ENCODE results near the gene XPR1.

Gene XPR1

GRCh38 chr1:180892675-180893074 lies 260.9 kb downstream of the XPR1 start:
- no peak for ATAC-seq
- DNase-seq, result no peak

GRCh38 chr1:180893614-180894013 lies 261.8 kb downstream of the XPR1 start:
- DNase-seq (no peak), ATAC-seq (no peak)

- ATAC-seq, result no peak
- DNase-seq, result no peak
These were observed 264.3 kb downstream of the XPR1 start for GRCh38 chr1:180896161-180896560.

- no peak for DNase-seq
- ATAC-seq, result no peak
These were observed 266.8 kb downstream of the XPR1 start for GRCh38 chr1:180898441-180899219.

GRCh38 chr1:180899262-180899661 lies 267.4 kb downstream of the XPR1 start:
- no peak for ATAC-seq
- no peak for DNase-seq

- ATAC-seq (no peak), DNase-seq (no peak)
These were observed 269.5 kb downstream of the XPR1 start for GRCh38 chr1:180901076-180901990.

GRCh38 chr1:180902541-180902940 lies 270.7 kb downstream of the XPR1 start:
- DNase-seq, result no peak
- ATAC-seq, result no peak

GRCh38 chr1:180905927-180906326 lies 274.1 kb downstream of the XPR1 start:
- DNase-seq (no peak), ATAC-seq (no peak)

- ATAC-seq, result no peak
These were observed 274.7 kb downstream of the XPR1 start for GRCh38 chr1:180906511-180906910.

GRCh38 chr1:180907313-180908055 lies 275.7 kb downstream of the XPR1 start:
- DNase-seq (no peak), ATAC-seq (no peak)

More at GRCh38 chr1:180906511-180906910, 274.7 kb downstream of the XPR1 start:
- DNase-seq, result no peak

GRCh38 chr1:180908074-180908765 lies 276.4 kb downstream of the XPR1 start:
- ATAC-seq (no peak), DNase-seq (no peak)

GRCh38 chr1:180909005-180909414 lies 277.2 kb downstream of the XPR1 start:
- ATAC-seq (no peak), DNase-seq (no peak)

GRCh38 chr1:180909462-180909976 lies 277.7 kb downstream of the XPR1 start:
- ATAC-seq (no peak), DNase-seq (no peak)

GRCh38 chr1:180911640-180912191 lies 279.9 kb downstream of the XPR1 start:
- no peak for ATAC-seq
- DNase-seq, result no peak

- peak; percentile 26 for ATAC-seq
- DNase-seq, result no peak
These were observed 280.5 kb downstream of the XPR1 start for GRCh38 chr1:180912211-180912800.

GRCh38 chr1:180912801-180913565 lies 281.2 kb downstream of the XPR1 start, which contains the start of gene KIAA1614:
TSS of gene KIAA1614 (plus strand) at chr1:180912897. CDS start at chr1:180913244, 347 bp downstream.
- ATAC-seq (no peak), DNase-seq (no peak)

GRCh38 chr1:180915426-180915965 lies 283.7 kb downstream of the XPR1 start:
- no peak for DNase-seq

GRCh38 chr1:180916012-180916770 lies 284.4 kb downstream of the XPR1 start:
- no peak for ATAC-seq
- DNase-seq, result no peak

More at GRCh38 chr1:180915426-180915965, 283.7 kb downstream of the XPR1 start:
- no peak for ATAC-seq

- no peak for ATAC-seq
These were observed 284.9 kb downstream of the XPR1 start for GRCh38 chr1:180916771-180917170.

More at GRCh38 chr1:180916771-180917170, 284.9 kb downstream of the XPR1 start:
- DNase-seq, result no peak

Measured in stimulated activated naive CD8-positive, alpha-beta T cell treated with anti-CD3 and anti-CD28 coated beads, Interleukin-15, Interleukin-2, amounts not matched to agents 100 U/mL and 50 U/mL, for 24 hours (primary cell).